HL-60 (cell line): ENCODE results near the gene PLLP.

ENCODE experiments used
- DNase-seq, 2 experiments: peaks; one replicate each; pipeline ENCODE4 v3.0.0-alpha.2; 2010 to 2020; ENCODE audit warnings: low read depth in 1 of 2, low spot score in 1 of 2
- H3K27ac ChIP-seq: fragments of 250-450 bp; sonication (Bioruptor Pico); replicated peaks from 2 replicates; pipeline ENCODE4 v1.5.1; 2020; ENCODE audit warnings: mild to moderate bottlenecking, moderate library complexity
- H3K27me3 ChIP-seq: fragments of 250-450 bp; sonication (Bioruptor Pico); 2 replicates; pipeline ENCODE4 v1.5.1; 2021; ENCODE audit warnings: mild to moderate bottlenecking, moderate library complexity; ENCODE audit not compliant: insufficient read depth, poor library complexity, severe bottlenecking
- H3K4me3 ChIP-seq: replicated peaks from 2 replicates; pipeline ENCODE4 v1.5.1; 2011; ENCODE audit warnings: mild to moderate bottlenecking, control low read depth, low read length; ENCODE audit not compliant: insufficient read depth
- GABPA ChIP-seq: IDR thresholded peaks from 2 replicates; pipeline ENCODE4 v1.6.1; 2012; ENCODE audit warnings: low read depth
- POLR2AphosphoS5 ChIP-seq: IDR thresholded peaks from 2 replicates; pipeline ENCODE4 v1.6.1; 2012; ENCODE audit warnings: low read depth
- SPI1 ChIP-seq: IDR thresholded peaks from 2 replicates; pipeline ENCODE4 v1.6.1; 2012; ENCODE audit warnings: low read depth, mild to moderate bottlenecking, borderline replicate concordance
- TF ChIP-seq, protein P1 (sequence below): IDR thresholded peaks from one replicate; pipeline ENCODE4 v1.5.1; 2011; ENCODE audit warnings: low read length, control low read depth, inconsistent platforms; ENCODE audit not compliant: insufficient read depth
- TF ChIP-seq, protein P2 (sequence below): IDR thresholded peaks from 2 replicates; pipeline ENCODE4 v1.6.1; 2012; ENCODE audit warnings: low read depth; ENCODE audit not compliant: insufficient replicate concordance

The PLLP gene

DNA sequence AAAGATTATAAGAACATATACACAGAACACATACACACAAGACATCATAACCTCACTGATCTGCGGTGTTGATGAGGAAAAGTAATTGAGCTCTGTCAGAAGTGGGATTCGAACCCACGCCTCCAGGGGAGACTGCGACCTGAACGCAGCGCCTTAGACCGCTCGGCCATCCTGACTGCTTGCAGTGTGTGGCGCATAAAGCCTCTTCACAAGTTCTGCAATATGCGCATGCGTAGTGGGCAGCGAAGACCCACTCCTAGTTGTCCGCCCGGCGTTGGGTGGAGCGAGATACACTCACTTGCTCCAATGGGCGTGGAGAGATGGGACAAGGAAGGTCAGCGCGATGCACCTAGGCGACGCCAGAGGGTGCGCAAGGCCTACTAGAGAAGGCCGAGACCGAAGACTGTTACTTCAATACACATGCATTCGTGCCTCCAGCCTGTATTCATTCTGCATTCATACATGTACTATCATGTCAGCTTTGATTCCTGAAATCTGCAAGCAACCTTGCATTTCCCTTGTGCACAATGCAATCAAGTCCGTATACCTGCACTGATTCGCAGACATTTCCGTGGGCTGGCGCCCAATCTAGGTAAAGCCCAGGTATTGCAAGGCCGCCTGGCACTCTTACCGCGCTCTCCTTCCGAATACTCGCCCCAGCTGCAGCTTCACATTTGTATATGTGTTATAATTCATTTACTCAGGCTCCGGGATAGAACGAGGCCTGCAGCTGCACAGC is 16.1 kb upstream of the PLLP start:
- TF ChIP-seq, protein P1, sequence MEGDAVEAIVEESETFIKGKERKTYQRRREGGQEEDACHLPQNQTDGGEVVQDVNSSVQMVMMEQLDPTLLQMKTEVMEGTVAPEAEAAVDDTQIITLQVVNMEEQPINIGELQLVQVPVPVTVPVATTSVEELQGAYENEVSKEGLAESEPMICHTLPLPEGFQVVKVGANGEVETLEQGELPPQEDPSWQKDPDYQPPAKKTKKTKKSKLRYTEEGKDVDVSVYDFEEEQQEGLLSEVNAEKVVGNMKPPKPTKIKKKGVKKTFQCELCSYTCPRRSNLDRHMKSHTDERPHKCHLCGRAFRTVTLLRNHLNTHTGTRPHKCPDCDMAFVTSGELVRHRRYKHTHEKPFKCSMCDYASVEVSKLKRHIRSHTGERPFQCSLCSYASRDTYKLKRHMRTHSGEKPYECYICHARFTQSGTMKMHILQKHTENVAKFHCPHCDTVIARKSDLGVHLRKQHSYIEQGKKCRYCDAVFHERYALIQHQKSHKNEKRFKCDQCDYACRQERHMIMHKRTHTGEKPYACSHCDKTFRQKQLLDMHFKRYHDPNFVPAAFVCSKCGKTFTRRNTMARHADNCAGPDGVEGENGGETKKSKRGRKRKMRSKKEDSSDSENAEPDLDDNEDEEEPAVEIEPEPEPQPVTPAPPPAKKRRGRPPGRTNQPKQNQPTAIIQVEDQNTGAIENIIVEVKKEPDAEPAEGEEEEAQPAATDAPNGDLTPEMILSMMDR, result peak; percentile 99
- TF ChIP-seq SPI1, result no peak
- TF ChIP-seq POLR2AphosphoS5, result no peak
- H3K27me3 ChIP-seq, result no peaks in the 10 kb centered on the region
- peak overlapping the region; percentile 33 for H3K4me3 ChIP-seq
- DNase-seq, result peak; percentile 97 to 99
- H3K27ac ChIP-seq, result peak overlapping the region; percentile 47

DNA sequence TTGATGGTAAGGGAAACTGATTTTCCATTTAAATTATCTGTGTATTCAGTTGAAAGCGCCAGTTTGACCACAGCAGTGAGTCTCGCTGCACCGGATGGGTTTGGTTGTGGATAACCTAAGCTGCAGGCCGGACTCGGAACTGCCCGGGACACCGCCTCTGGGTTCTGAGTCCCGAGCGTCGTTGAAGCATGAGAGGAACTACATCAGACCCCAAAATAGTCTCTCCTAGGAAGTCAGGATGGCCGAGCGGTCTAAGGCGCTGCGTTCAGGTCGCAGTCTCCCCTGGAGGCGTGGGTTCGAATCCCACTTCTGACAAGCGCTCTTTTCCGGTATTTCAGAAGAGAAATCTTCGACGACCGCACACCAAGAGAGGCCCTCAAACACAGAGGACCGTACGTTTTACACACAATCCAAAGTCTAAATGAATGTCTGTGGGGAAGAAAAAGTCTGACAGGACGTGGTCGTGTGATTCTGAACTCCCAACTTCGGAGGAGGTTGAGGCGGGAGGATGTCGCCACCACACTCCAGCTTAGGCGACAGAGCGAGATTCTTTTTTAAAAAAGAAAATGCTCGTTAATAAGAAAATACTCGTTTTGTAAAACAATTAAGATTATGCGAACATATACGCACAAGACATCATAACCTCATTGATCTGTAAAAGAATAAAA is 15.4 kb upstream of the PLLP start:
- Histone ChIP-seq H3K27me3 (no peaks in the 10 kb centered on the region), H3K4me3 (peak overlapping the region; percentile 33), H3K27ac (peak overlapping the region; percentile 47)
- TF ChIP-seq, protein P2, sequence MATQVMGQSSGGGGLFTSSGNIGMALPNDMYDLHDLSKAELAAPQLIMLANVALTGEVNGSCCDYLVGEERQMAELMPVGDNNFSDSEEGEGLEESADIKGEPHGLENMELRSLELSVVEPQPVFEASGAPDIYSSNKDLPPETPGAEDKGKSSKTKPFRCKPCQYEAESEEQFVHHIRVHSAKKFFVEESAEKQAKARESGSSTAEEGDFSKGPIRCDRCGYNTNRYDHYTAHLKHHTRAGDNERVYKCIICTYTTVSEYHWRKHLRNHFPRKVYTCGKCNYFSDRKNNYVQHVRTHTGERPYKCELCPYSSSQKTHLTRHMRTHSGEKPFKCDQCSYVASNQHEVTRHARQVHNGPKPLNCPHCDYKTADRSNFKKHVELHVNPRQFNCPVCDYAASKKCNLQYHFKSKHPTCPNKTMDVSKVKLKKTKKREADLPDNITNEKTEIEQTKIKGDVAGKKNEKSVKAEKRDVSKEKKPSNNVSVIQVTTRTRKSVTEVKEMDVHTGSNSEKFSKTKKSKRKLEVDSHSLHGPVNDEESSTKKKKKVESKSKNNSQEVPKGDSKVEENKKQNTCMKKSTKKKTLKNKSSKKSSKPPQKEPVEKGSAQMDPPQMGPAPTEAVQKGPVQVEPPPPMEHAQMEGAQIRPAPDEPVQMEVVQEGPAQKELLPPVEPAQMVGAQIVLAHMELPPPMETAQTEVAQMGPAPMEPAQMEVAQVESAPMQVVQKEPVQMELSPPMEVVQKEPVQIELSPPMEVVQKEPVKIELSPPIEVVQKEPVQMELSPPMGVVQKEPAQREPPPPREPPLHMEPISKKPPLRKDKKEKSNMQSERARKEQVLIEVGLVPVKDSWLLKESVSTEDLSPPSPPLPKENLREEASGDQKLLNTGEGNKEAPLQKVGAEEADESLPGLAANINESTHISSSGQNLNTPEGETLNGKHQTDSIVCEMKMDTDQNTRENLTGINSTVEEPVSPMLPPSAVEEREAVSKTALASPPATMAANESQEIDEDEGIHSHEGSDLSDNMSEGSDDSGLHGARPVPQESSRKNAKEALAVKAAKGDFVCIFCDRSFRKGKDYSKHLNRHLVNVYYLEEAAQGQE, result no peak
- TF ChIP-seq SPI1, result peak; percentile 43; the same call in 1 of the 2 replicates
- DNase-seq, result peak; percentile 84 to 90

DNA sequence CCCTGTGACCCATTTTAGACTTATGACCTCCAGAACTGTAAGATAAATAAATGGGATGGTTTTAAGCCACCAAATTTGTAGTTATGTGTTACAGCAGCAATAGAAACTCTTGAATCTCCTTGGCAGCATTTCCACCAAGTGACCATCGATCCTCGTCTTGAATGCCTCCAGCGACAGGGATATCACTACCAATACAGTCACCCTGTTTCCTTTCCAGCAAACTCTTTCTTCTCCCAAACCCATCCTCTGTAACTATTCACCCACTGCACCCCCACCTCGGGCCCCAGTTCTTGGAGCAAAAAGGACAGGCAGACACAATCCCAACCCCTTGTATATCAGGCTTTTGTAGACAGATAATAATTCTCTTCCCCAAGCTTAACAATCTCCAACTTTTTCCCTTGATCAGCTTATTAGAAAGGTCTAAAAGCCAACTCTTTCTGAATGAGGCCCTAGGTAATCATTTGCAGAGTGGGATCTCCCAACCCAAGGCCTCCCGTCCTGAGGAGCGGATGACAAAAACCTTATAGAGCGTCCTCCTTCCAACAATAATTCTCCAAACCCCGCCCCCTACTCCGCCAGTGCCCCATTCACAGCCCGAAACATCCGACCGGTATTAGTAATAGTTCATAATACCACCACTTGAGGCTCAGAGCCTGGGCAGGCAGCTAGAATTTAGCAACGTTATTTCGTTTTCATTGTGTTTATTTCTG is 14.7 kb upstream of the PLLP start:
- TF ChIP-seq GABPA, result no peak
- TF ChIP-seq SPI1, result no peak
- no peak for TF ChIP-seq POLR2AphosphoS5
- TF ChIP-seq, protein P1, result no peak
- TF ChIP-seq, protein P2, result no peak
- Histone ChIP-seq H3K27me3 (no peaks in the 10 kb centered on the region), H3K4me3 (peak overlapping the region; percentile 33), H3K27ac (peak overlapping the region; percentile 47; the same call in 1 of the 2 replicates)
- DNase-seq, result peak in 1 of 2 experiments; percentile 54

DNA sequence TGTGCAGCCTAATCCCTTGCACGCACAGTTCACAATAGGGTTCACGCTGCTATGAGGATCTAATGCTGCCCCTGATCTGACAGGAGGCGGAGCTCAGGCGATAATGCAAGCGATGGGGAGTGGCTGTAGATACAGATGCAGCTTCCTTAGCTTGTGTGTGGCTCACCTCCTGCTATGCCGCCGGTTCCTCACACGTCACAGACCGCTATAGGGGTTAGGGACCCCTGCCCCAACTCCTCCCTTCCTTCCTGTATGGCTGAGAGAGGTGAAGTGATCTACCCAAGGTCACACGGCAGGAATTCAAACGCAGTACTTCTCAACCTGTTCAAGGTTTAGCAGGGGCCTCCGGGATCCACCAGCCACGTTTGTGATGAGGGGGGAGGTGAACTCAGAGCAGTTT is 13.4 kb upstream of the PLLP start:
- no peak overlapping the region for H3K27ac ChIP-seq
- H3K27me3 ChIP-seq, result no peaks in the 10 kb centered on the region
- peak overlapping the region; percentile 37 for H3K4me3 ChIP-seq
- TF ChIP-seq, protein P2, result no peak
- TF ChIP-seq POLR2AphosphoS5 (no peak), SPI1 (no peak), GABPA (no peak)
- TF ChIP-seq, protein P1, result no peak
- peak; percentile 55 to 68 for DNase-seq
